GM23338 (cell line): Measurements from ENCODE around the gene IQSEC3. TPM values are rescaled to one million over a fixed set of nuclear protein-coding genes. Genes with fewer than 3 reads are reported as not detected.

Experiments
- ATAC-seq: fragments of 200-7000 bp; cut with Tn5 transposase; 3 replicates; pipeline ENCODE4 v1.9.1; 2020
- DNase-seq: peaks from one replicate; pipeline ENCODE4 v3.0.0-alpha.2; 2015; ENCODE audit warnings: low spot score
- H2AFZ ChIP-seq: fragments of 200-600 bp; sonication (generic); 2 replicates; pipeline ENCODE4 v1.8.0; 2016; ENCODE audit warnings: antibody characterized with exemption, mild to moderate bottlenecking, moderate library complexity
- H3F3A ChIP-seq: fragments of 200-600 bp; sonication (generic); replicated peaks from 2 replicates; pipeline ENCODE4 v1.8.0; 2017; ENCODE audit warnings: antibody characterized with exemption, mixed run types, low read depth
- H3K27ac ChIP-seq: fragments of 200-600 bp; sonication (generic); 2 replicates; pipeline ENCODE4 v1.6.1; 2016; ENCODE audit warnings: low read depth
- H3K27me3 ChIP-seq: fragments of 200-600 bp; sonication (generic); 2 replicates; pipeline ENCODE4 v1.8.0; 2016; ENCODE audit warnings: mild to moderate bottlenecking, mixed run types, moderate library complexity; ENCODE audit not compliant: insufficient read depth
- H3K36me3 ChIP-seq: fragments of 200-600 bp; sonication (generic); 2 replicates; pipeline ENCODE4 v1.8.0; 2016; ENCODE audit warnings: mild to moderate bottlenecking; ENCODE audit not compliant: insufficient read depth
- H3K4me1 ChIP-seq: fragments of 200-600 bp; sonication (generic); 2 replicates; pipeline ENCODE4 v1.8.0; 2016; ENCODE audit warnings: mild to moderate bottlenecking, moderate library complexity; ENCODE audit not compliant: insufficient read depth
- H3K4me2 ChIP-seq: fragments of 200-600 bp; sonication (generic); 2 replicates; pipeline ENCODE4 v1.7.1; 2017; ENCODE audit warnings: mixed run types
- H3K4me3 ChIP-seq: fragments of 200-600 bp; sonication (generic); 2 replicates; pipeline ENCODE4 v1.6.1; 2016; ENCODE audit warnings: mixed run types
- H3K79me2 ChIP-seq: fragments of 200-600 bp; sonication (generic); replicated peaks from 2 replicates; pipeline ENCODE4 v1.8.0; 2017; ENCODE audit warnings: mild to moderate bottlenecking; ENCODE audit not compliant: insufficient read depth
- H3K9me2 ChIP-seq: fragments of 200-600 bp; sonication (generic); 2 replicates; pipeline ENCODE4 v1.8.0; 2017; ENCODE audit not compliant: insufficient read depth
- H4K20me1 ChIP-seq: fragments of 200-600 bp; sonication (generic); replicated peaks from 2 replicates; pipeline ENCODE4 v1.8.0; 2017; ENCODE audit warnings: mild to moderate bottlenecking; ENCODE audit not compliant: insufficient read depth
- H3K27ac Mint-ChIP-seq: 2 replicates; pipeline ENCODE4 v1.8.0; 2020; ENCODE audit warnings: inconsistent platforms, mild to moderate bottlenecking, moderate library complexity, mixed read lengths
- H3K27me3 Mint-ChIP-seq: 3 replicates; pipeline ENCODE4 v1.8.0; 2022; ENCODE audit warnings: low read depth, mild to moderate bottlenecking, moderate library complexity, mixed read lengths, inconsistent platforms; ENCODE audit not compliant: insufficient read depth, poor library complexity
- H3K36me3 Mint-ChIP-seq: 3 replicates; pipeline ENCODE4 v1.8.0; 2021; ENCODE audit warnings: low read depth, mild to moderate bottlenecking, inconsistent platforms, moderate library complexity, mixed read lengths
- H3K4me1 Mint-ChIP-seq: 3 replicates; pipeline ENCODE4 v1.8.0; 2020; ENCODE audit warnings: mild to moderate bottlenecking, inconsistent platforms, mixed read lengths
- H3K4me3 Mint-ChIP-seq: 3 replicates; pipeline ENCODE4 v1.8.0; 2021; ENCODE audit warnings: moderate library complexity, mild to moderate bottlenecking, inconsistent platforms, mixed read lengths
- H3K9me3 Mint-ChIP-seq: 3 replicates; pipeline ENCODE4 v1.8.0; 2020; ENCODE audit warnings: moderate library complexity, mild to moderate bottlenecking, inconsistent platforms, mixed read lengths
- CTCF ChIP-seq, 2 experiments: fragments of 200-600 bp in 1 of 2; sonication (generic) in 1 of 2; conservative IDR thresholded peaks; 2 replicates each; pipeline versions ENCODE4 v1.5.1 to v1.6.1; 2016 to 2017; ENCODE audit warnings: antibody characterized with exemption in 2 of 2, low read depth in 2 of 2, mild to moderate bottlenecking in 2 of 2, moderate library complexity in 1 of 2
- ETS1 ChIP-seq: IDR thresholded peaks from 2 replicates; pipeline ENCODE4 v1.6.1; 2016; ENCODE audit warnings: antibody characterized with exemption
- JUNB ChIP-seq: IDR thresholded peaks from one replicate; pipeline ENCODE4 v1.6.1; 2016; ENCODE audit warnings: antibody characterized with exemption; ENCODE audit not compliant: unreplicated experiment
- POLR2AphosphoS5 ChIP-seq: IDR thresholded peaks from 2 replicates; pipeline ENCODE4 v1.6.1; 2016; ENCODE audit warnings: antibody characterized with exemption, low read depth
- REST ChIP-seq: IDR thresholded peaks from one replicate; pipeline ENCODE4 v1.6.1; 2018; ENCODE audit warnings: antibody characterized with exemption; ENCODE audit not compliant: unreplicated experiment
- STAT1 ChIP-seq: IDR thresholded peaks from one replicate; pipeline ENCODE4 v1.6.1; 2016; ENCODE audit warnings: antibody characterized with exemption; ENCODE audit not compliant: unreplicated experiment
- ZNF331 ChIP-seq: fragments of 250-450 bp; sonication (Bioruptor Pico); IDR thresholded peaks from 2 replicates; pipeline ENCODE4 v1.5.0; 2020; ENCODE audit warnings: low read depth, mild to moderate bottlenecking, moderate library complexity
- polyA plus RNA-seq: library from polyadenylated mRNA; unstranded; fragments of >200 nt; fragmentation: Nextera tagmentation; extraction: Ambion mirVana; gene quantifications from 2 replicates; pipeline ENCODE4 v1.2.1, GENCODE V29; 2016
- total RNA-seq: library from RNA; depleted of rRNA; stranded (reverse); fragments of >200 nt; shearing (Covaris generic); gene quantifications from 2 replicates; pipeline ENCODE4 v1.2.3, GENCODE V29; 2014

IQSEC3 gene
- total and polyA plus RNA-seq, 2 experiments from 2014 or later, result 2.1 to 3.6 TPM

- H3K36me3 Mint-ChIP-seq, result no peaks in the 10 kb centered on the region
- Histone ChIP-seq H3K4me1 (peaks cover 48% of the 10 kb centered on the region), H3K79me2 (no peaks in the 10 kb centered on the region), H3K4me2 (peak overlapping the region; percentile 75), H3K27me3 (peaks cover 9% of the 10 kb centered on the region; the same call in 1 of the 2 replicates), H3F3A (0 out of 2 replicates have a peak, but pooled peaks cover 5% of the 10 kb centered on the region), H3K27ac (0 out of 2 replicates have a peak overlapping the region, but pooled peaks have one; percentile 74), H4K20me1 (no peaks in the 10 kb centered on the region), H3K4me3 (peak overlapping the region; percentile 52), H3K9me2 (no peaks in the 10 kb centered on the region), H2AFZ (peak overlapping the region; percentile 74; the same call in 1 of the 2 replicates), H3K36me3 (no peaks in the 10 kb centered on the region)
- peaks cover 8% of the 10 kb centered on the region for H3K9me3 Mint-ChIP-seq
- DNase-seq, result peak; percentile 90
- peaks cover 31% of the 10 kb centered on the region for H3K27me3 Mint-ChIP-seq
- H3K4me1 Mint-ChIP-seq, result peaks cover 55% of the 10 kb centered on the region
- peak overlapping the region; percentile 54 for H3K4me3 Mint-ChIP-seq
- no peak overlapping the region for H3K27ac Mint-ChIP-seq
- no peak for TF ChIP-seq ETS1
- TF ChIP-seq POLR2AphosphoS5, result 0 out of 2 replicates have a peak, but pooled peaks have one; percentile 33
- ATAC-seq, result peak; percentile 30
Observed at GRCh38 chr12:103169-103981, 36.8 kb downstream of the IQSEC3 start.

- Mint-ChIP-seq H3K27ac (no peak overlapping the region), H3K9me3 (peaks cover 8% of the 10 kb centered on the region), H3K27me3 (peaks cover 25% of the 10 kb centered on the region), H3K4me3 (no peak overlapping the region), H3K4me1 (peaks cover 54% of the 10 kb centered on the region), H3K36me3 (no peaks in the 10 kb centered on the region)
- Histone ChIP-seq H2AFZ (peak overlapping the region; percentile 89), H3K27ac (no peak overlapping the region), H3K4me3 (no peak overlapping the region), H3F3A (peaks cover 5% of the 10 kb centered on the region; the same call in 1 of the 2 replicates), H3K79me2 (no peaks in the 10 kb centered on the region), H3K36me3 (no peaks in the 10 kb centered on the region), H4K20me1 (no peaks in the 10 kb centered on the region), H3K4me1 (peaks cover 51% of the 10 kb centered on the region), H3K4me2 (0 out of 2 replicates have a peak overlapping the region, but pooled peaks have one; percentile 60), H3K27me3 (peaks cover 9% of the 10 kb centered on the region; the same call in 1 of the 2 replicates), H3K9me2 (no peaks in the 10 kb centered on the region)
- DNase-seq, result peak; percentile 60
- ATAC-seq, result peak; percentile 9
- TF ChIP-seq CTCF (conservative IDR thresholded peaks at IDR 0.05; ENCODE audit: low read depth in 2 of 2) (no peak), REST (no peak), ZNF331 (no peak), STAT1 (no peak), JUNB (no peak)
Observed at GRCh38 chr12:104551-105081, 38.0 kb downstream of the IQSEC3 start.
